ENCODE measurements around the gene CA11.

DNA sequence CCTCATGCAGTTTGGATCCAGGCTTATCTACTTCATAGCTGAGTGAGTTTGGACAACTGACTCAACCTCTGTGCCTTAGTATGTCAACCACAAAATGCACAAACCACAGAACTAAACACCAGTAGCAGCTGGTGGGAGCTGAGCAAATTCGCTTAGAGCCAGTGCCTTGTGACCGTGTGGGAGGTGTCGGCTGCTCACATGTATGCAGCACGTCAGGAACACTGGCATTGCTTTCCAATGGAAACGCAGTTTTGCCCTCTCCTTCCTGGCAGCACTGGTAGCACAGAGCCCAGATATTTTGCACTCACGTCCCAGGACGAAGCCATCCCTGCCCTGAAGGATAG, 35.1 kb upstream of the CA11 start:
- TF ChIP-seq, protein P1, sequence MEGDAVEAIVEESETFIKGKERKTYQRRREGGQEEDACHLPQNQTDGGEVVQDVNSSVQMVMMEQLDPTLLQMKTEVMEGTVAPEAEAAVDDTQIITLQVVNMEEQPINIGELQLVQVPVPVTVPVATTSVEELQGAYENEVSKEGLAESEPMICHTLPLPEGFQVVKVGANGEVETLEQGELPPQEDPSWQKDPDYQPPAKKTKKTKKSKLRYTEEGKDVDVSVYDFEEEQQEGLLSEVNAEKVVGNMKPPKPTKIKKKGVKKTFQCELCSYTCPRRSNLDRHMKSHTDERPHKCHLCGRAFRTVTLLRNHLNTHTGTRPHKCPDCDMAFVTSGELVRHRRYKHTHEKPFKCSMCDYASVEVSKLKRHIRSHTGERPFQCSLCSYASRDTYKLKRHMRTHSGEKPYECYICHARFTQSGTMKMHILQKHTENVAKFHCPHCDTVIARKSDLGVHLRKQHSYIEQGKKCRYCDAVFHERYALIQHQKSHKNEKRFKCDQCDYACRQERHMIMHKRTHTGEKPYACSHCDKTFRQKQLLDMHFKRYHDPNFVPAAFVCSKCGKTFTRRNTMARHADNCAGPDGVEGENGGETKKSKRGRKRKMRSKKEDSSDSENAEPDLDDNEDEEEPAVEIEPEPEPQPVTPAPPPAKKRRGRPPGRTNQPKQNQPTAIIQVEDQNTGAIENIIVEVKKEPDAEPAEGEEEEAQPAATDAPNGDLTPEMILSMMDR (IDR thresholded peaks at IDR 0.05; ENCODE audit: insufficient read depth, low read length) = no peak
- no peak for TF ChIP-seq POLR2AphosphoS5 (IDR thresholded peaks at IDR 0.05; ENCODE audit: low read depth)
- TF ChIP-seq, protein P2, sequence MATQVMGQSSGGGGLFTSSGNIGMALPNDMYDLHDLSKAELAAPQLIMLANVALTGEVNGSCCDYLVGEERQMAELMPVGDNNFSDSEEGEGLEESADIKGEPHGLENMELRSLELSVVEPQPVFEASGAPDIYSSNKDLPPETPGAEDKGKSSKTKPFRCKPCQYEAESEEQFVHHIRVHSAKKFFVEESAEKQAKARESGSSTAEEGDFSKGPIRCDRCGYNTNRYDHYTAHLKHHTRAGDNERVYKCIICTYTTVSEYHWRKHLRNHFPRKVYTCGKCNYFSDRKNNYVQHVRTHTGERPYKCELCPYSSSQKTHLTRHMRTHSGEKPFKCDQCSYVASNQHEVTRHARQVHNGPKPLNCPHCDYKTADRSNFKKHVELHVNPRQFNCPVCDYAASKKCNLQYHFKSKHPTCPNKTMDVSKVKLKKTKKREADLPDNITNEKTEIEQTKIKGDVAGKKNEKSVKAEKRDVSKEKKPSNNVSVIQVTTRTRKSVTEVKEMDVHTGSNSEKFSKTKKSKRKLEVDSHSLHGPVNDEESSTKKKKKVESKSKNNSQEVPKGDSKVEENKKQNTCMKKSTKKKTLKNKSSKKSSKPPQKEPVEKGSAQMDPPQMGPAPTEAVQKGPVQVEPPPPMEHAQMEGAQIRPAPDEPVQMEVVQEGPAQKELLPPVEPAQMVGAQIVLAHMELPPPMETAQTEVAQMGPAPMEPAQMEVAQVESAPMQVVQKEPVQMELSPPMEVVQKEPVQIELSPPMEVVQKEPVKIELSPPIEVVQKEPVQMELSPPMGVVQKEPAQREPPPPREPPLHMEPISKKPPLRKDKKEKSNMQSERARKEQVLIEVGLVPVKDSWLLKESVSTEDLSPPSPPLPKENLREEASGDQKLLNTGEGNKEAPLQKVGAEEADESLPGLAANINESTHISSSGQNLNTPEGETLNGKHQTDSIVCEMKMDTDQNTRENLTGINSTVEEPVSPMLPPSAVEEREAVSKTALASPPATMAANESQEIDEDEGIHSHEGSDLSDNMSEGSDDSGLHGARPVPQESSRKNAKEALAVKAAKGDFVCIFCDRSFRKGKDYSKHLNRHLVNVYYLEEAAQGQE (IDR thresholded peaks at IDR 0.05; ENCODE audit: insufficient replicate concordance, low read depth) = no peak
- no peak for TF ChIP-seq GABPA (IDR thresholded peaks at IDR 0.05; ENCODE audit: low read depth)
